Fibroblast of skin of back (primary cell): ENCODE data around the gene PRDM11.

Experiments
- DNase-seq: peaks from one replicate; pipeline ENCODE4 v3.0.0-alpha.2; 2013

PRDM11 gene

GRCh38 chr11:45212566-45213315 lies 66.3 kb downstream of the PRDM11 start:
- no peak for DNase-seq

DNA sequence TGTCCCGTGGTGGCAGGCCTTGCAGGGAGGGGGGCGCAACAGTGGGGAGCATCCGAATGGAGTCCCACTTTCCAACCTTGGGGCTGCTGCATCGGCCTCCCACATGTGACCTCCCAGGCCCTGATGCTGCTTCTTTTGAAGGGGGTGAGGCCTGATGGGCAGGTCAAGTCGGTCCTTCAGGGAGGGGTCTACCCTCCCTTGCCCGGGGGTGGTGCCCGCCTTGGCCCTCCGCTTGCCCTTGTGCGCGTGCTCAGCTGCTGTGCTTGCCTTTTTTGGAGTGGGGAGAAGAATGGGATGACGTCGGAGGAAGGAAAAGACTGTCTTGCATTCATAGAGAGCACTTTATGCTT lies 66.9 kb downstream of the PRDM11 start:
- no peak for DNase-seq

DNA sequence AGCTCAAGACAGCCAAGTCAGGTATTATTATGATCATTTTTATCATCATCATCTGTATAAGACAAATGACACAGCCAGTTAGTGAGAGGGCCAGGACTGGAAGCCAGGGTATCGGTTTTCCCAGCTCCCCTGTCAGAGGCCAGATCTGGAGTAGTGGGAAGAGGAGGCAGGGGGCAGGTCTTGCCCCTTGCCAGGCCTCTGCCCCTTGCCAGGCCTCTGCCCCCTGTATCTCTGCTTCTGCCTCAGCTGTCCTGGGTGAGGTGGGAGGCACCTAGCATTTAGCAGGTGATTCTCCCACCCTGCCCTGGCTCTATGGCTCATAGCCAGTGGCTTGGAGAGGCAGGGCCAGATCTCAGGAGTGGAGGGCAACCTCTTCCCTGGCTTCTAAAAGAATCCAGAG lies 67.3 kb downstream of the PRDM11 start:
- no peak for DNase-seq

DNA sequence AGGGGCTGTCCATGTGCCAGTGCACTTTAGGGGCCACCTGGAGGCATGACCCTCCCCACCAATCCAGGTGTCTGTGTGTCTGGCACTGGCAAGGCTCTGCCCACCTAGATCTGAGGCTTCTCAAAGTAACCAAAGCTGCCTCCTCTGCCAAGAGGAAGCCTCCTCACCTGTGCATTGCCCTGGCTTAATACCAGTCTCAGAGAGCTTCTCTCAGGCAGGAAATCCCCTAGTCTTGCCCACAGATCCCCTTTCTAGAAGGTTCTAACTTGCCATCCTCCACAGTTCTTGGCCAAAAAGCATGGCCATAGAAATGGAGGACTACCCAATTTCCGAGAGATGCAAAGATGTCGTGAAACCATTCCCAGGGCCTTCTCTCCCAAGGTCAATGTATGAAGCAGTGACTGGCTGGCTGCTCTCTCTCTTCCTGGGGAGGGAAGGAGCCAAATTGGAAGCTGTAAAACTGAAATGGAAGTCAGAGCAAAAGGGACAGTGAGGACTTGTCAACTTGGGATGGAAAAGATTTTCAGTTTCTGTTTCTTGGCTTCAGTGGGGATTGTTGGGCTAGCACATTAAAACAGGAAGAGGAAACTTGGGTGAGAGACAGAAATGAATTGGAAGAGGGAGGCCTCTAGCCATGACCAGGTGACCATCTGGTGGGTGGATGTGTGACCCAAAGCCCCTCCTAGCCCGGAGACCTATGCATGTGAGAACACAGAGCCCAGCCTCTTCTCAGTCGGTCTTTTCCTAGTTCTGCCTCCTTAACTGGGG lies 68.8 kb downstream of the PRDM11 start:
- no peak for DNase-seq

DNA sequence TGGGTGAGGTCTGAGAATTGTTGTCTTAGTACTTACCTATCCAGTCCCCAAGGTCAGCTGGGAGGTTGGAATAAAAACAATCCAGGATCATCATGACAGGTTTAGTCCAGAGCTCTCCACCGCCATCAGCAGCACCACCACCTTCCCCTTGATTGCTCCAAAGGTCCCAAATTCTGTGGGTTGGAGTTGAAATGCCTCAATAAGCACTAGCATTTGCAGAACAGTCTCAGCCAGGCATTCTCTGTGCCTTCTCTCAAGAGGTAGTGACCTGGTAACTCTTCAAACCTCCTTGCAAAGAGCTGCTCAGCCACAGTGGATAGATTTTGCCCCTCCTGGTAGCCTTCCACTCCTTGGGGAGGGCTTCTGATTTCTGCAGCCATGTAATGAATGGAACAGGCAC lies 69.6 kb downstream of the PRDM11 start:
- DNase-seq, result no peak

GRCh38 chr11:45216901-45217300 lies 70.5 kb downstream of the PRDM11 start:
- no peak for DNase-seq

GRCh38 chr11:45217991-45218390 lies 71.6 kb downstream of the PRDM11 start:
- peak; percentile 12 for DNase-seq

- no peak for DNase-seq
These were observed 72.3 kb downstream of the PRDM11 start for GRCh38 chr11:45218705-45219104.

DNA sequence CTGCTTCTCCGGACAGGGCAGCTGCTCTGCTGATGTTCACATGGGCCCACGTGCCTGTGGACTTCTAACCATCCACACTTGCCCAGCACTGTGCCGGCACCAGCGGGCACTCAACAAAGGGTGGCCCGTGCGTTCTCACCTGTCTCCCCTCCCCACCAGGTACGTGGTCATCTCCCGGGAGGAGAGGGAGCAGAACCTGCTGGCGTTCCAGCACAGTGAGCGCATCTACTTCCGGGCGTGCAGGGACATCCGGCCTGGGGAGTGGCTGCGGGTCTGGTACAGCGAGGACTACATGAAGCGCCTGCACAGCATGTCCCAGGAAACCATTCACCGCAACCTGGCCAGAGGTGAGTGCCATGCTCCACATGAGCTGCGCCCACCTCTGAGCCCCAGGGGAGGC lies 73.0 kb downstream of the PRDM11 start:
- DNase-seq, result no peak

DNA sequence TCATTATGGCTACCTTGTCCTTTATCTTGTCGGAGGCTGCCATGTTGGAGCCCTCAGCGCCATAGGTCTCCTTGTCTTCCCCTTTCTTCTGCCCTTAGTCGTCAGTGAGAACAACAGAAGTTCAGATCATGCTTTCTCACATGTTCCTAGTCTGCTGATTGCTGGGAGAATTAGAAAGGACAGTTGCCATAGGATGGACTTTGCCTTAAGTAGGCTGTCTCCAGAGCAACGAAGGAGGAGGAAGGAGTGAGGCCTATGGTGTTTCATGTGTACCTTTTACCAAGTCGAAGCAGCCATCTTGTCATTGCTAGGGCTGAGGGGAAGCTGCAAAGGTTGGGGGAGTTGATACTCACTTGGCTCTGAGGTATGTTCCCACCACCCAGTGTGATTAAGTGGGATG lies 77.1 kb downstream of the PRDM11 start:
- DNase-seq, result no peak

DNA sequence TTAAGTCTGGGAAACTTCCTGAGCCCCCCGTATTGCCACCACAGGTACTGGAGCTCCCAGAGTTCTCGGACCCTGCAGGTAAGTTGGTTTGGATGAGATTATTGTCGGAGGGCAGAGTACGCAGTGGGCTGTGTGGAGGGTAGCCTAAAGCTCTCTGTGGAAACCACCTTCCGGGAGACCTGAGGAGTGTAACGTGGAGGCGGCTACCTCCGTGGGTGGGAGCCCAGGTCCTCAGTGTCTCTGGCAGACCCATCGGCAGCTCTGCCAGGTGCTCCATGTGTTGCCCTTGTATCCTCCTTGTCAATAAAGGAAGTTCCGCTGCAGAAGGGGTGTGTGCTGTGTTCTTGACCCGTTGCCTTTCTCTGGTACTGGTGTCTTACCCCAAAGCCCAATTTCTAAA lies 78.3 kb downstream of the PRDM11 start:
- no peak for DNase-seq

DNA sequence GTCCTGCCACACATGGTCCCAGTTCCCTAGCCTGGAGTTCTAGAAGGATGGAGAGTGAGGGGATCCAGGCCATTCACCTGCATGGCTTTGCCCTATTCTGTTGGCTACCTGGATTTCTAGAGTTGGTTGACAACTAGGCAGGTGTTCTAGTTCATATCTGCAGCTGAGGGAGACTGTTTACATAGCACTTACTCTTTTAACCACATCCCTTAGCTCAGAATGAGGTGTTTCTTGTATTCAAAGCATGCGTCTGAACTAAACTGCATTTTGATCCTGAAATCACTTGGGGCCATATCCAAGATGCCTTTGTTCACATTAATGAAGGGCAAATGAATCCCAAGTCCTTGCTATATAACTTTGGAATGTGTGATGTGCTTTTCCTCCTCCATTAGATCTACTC lies 78.8 kb downstream of the PRDM11 start:
- DNase-seq, result no peak

DNA sequence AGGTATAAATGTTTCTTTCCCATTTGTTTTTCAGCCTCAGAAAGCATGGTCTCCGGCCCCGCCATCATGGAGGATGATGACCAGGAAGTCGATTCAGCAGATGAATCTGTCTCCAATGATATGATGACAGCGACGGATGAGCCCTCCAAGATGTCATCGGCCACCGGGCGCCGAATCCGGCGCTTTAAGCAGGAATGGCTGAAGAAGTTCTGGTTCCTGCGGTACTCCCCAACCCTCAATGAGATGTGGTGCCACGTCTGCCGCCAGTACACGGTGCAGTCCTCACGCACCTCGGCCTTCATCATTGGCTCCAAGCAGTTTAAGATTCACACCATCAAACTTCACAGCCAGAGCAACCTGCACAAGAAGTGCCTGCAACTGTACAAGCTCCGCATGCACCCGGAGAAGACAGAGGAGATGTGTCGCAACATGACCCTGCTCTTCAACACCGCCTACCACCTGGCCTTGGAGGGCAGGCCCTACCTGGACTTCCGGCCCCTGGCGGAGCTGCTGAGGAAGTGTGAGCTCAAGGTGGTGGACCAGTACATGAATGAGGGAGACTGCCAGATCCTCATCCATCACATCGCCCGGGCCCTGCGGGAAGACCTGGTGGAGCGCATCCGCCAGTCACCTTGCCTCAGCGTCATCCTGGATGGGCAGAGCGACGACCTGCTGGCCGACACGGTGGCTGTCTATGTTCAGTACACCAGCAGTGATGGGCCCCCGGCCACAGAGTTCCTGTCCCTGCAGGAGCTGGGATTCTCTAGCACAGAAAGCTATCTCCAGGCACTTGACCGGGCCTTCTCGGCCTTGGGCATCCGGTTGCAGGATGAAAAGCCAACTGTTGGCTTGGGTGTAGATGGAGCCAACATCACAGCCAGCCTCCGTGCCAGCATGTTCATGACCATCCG lies 79.8 kb downstream of the PRDM11 start:
- DNase-seq, result no peak

- DNase-seq, result no peak
These were observed 80.5 kb downstream of the PRDM11 start for GRCh38 chr11:45226901-45227300.

DNA sequence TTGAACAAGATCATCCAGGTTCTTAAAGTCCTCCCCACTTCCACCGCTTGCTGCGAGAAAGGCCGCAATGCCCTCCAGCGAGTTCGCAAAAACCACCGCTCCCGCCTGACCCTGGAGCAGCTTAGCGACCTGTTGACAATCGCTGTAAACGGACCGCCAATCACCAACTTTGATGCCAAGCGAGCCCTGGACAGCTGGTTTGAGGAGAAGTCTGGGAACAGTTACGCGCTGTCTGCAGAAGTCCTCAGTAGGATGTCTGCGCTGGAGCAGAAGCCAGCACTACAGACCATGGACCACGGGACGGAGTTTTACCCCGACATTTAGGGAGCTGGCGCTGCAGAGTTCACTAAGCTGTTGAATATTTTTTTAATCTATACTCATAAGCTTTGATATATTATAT lies 81.4 kb downstream of the PRDM11 start:
- DNase-seq, result no peak

- no peak for DNase-seq
These were observed 83.1 kb downstream of the PRDM11 start for GRCh38 chr11:45229401-45230020.

DNA sequence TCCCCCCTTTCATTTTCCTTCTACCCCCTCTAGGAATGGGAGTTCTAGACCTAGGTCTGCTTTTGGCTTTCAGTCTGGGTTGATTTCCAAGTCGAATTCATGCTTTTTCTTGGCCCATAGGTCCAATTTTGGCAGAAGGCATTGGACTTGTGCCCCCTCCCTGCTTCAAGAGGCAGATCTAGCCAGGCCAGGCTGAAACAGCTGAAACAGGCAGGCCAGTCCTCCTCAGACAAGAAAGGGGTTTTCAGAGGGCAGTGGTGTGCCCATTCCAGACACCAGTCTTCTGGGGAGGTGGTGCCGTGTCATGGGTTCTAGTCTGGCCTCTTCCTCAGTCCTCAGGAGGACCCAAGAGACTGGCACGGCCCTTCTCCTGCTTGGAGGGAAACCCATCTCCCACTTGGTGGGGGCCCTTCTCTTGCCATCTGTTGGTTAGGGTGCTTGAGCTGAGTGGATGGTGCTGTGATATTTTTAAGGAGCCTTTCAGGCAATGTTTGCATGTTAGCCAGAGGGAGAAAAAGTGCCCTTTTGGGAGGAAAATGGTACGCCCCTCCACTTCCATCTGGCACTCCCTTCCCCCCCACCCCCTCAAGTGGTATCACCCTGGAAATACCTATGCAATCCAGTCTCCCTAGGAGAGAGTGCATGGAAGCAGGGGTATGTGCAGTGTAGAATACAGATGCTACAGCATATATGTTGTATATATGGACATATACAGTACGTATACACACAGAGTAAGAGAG lies 86.1 kb downstream of the PRDM11 start:
- no peak for DNase-seq

GRCh38 chr11:45233121-45233803 lies 86.8 kb downstream of the PRDM11 start:
- peak; percentile 45 for DNase-seq

GRCh38 chr11:45233804-45234170 lies 87.3 kb downstream of the PRDM11 start:
- no peak for DNase-seq

DNA sequence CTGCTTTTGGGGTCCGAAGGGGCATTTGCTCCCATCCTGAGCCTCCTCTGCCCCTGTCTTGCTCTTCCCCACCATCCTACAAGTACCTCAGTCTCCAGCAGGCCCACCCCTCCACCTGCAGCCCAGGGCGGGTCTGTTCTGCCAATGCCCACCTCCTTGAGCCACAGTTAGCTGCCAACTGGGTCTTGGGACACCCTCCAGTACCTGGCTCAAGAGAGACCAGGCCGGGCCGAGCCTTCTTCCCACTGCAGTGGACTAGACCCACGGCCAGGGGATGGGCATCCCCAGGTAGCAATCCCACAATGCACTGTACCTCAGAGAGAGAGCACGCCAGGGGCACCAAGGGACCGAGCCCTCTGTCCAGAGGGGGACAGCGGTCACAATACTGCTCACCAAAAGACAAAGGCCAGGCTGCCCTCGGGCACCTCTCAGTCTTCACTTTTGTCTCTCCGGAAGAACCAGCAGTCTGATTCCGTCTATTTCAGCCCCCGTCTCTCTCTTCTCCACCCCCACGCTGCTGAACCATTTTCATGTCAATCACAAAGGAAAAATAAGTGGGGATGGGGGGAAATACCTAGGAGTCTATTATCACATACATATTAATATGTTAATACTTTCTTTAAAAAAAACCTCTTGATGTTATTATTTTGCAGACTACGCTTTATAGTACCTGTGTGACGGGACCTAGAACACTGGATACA lies 88.0 kb downstream of the PRDM11 start:
- DNase-seq, result no peak
